GM12878 (cell line): ENCODE measurements around the gene ZBTB42. TPM values are rescaled to one million over a fixed set of nuclear protein-coding genes. Genes with fewer than 3 reads are reported as not detected.

Experiments used
- ATAC-seq: fragments of 200-7000 bp; cut with Tn5 transposase; 3 replicates; pipeline ENCODE4 v1.9.1; 2020; ENCODE audit warnings: mild to moderate bottlenecking, moderate library complexity
- BruUV-seq: library from RNA; stranded (reverse); fragments of 400-500 nt; replicated peaks from 2 replicates; lab custom pipeline; 2021; lab: Mats Ljungman, UMichigan
- CTCF ChIA-PET: fragments of 300-600 bp; sonication (Branson Sonifier 250); formaldehyde crosslinking; extraction: SDS; loops from one replicate; lab custom pipeline; 2021; ENCODE audit warnings: inconsistent platforms; lab: Yijun Ruan, JAX
- POLR2A ChIA-PET: fragments of 350-600 bp; formaldehyde crosslinking; extraction: SDS; loops from one replicate; lab custom pipeline; 2021; ENCODE audit warnings: inconsistent platforms; lab: Charles Lee
- RAD21 ChIA-PET: fragments of 300-600 bp; sonication (Branson Sonifier 250); formaldehyde crosslinking; loops from one replicate; lab custom pipeline; 2023; ENCODE audit warnings: antibody characterized with exemption; ENCODE audit not compliant: unreplicated experiment; lab: Charles Lee
- SMC1A ChIA-PET: fragments of 300-600 bp; sonication (Branson Sonifier 250); formaldehyde crosslinking; loops from one replicate; lab custom pipeline; 2023; ENCODE audit not compliant: unreplicated experiment, uncharacterized antibody; lab: Charles Lee
- DNase-seq: peaks from one replicate; pipeline ENCODE4 v3.0.0-alpha.2; 2011; ENCODE audit warnings: low read depth, low spot score
- FAIRE-seq: peaks from 3 replicates; lab custom pipeline; 2011; peaks lifted over from hg19 to GRCh38; lab: Jason Lieb, UNC
- H2AFZ ChIP-seq: 2 replicates; pipeline ENCODE4 v1.6.0; 2011; ENCODE audit warnings: low read depth, low read length, control low read depth; ENCODE audit not compliant: control insufficient read depth
- H3K27ac ChIP-seq: 2 replicates; pipeline ENCODE4 v1.5.1; 2011; ENCODE audit warnings: control low read depth; ENCODE audit not compliant: control insufficient read depth, insufficient read depth
- H3K27me3 ChIP-seq, 2 experiments: replicated peaks in 1 of 2; 2 replicates each; pipeline versions ENCODE4 v1.6.0 to v1.6.1; 2011; ENCODE audit warnings: low read length in 1 of 2; ENCODE audit not compliant: control insufficient read depth in 2 of 2, insufficient read depth in 2 of 2
- H3K36me3 ChIP-seq, 2 experiments: 2 replicates each; pipeline ENCODE4 v1.5.1; 2011; ENCODE audit warnings: low read length in 1 of 2; ENCODE audit not compliant: control insufficient read depth in 2 of 2, insufficient read depth in 2 of 2
- H3K4me1 ChIP-seq: 2 replicates; pipeline ENCODE4 v1.6.1; 2011; ENCODE audit warnings: mild to moderate bottlenecking, low read length, moderate library complexity, mixed read lengths; ENCODE audit not compliant: control insufficient read depth, insufficient read depth
- H3K4me2 ChIP-seq: 2 replicates; pipeline ENCODE4 v1.6.0; 2011; ENCODE audit warnings: control low read depth; ENCODE audit not compliant: control insufficient read depth, insufficient read depth
- H3K4me3 ChIP-seq: fragments of 200-600 bp; sonication (generic); 2 replicates; pipeline ENCODE4 v1.5.1; 2016
- H3K79me2 ChIP-seq: 2 replicates; pipeline ENCODE4 v1.6.0; 2011; ENCODE audit warnings: low read length; ENCODE audit not compliant: control insufficient read depth, insufficient read depth
- H3K9ac ChIP-seq: 2 replicates; pipeline ENCODE4 v1.8.0; 2011; ENCODE audit warnings: low read length, control low read depth, mixed read lengths; ENCODE audit not compliant: control insufficient read depth, insufficient read depth
- H3K9me3 ChIP-seq: replicated peaks from 3 replicates; pipeline ENCODE4 v1.5.1; 2011; ENCODE audit warnings: mild to moderate bottlenecking, low read length; ENCODE audit not compliant: control insufficient read depth, insufficient read depth
- H4K20me1 ChIP-seq: 2 replicates; pipeline ENCODE4 v1.6.0; 2011; ENCODE audit not compliant: control insufficient read depth, insufficient read depth
- ASH2L ChIP-seq: fragments of 300-600, 200-600 bp; sonication (generic); IDR thresholded peaks from 2 replicates; pipeline ENCODE4 v1.6.1; 2017; ENCODE audit warnings: low read depth, mild to moderate bottlenecking, borderline replicate concordance
- BCL11A ChIP-seq: IDR thresholded peaks from 2 replicates; pipeline ENCODE4 v1.6.1; 2011; ENCODE audit warnings: low read depth, low read length
- CEBPB ChIP-seq, 2 experiments: fragments of 150-350 bp in 1 of 2; IDR thresholded peaks; 2 replicates each; pipeline ENCODE4 v1.6.1; 2012 to 2014; ENCODE audit warnings: low read depth in 2 of 2, low read length in 2 of 2, borderline replicate concordance in 1 of 2, inconsistent platforms in 1 of 2
- CREB1 ChIP-seq: IDR thresholded peaks from 2 replicates; pipeline ENCODE4 v1.6.1; 2012; ENCODE audit warnings: low read depth, mild to moderate bottlenecking, inconsistent platforms
- CUX1 ChIP-seq: IDR thresholded peaks from 2 replicates; pipeline ENCODE4 v1.6.1; 2012; ENCODE audit warnings: improper control_type of control experiment, low read depth, low read length; ENCODE audit not compliant: insufficient replicate concordance
- E2F4 ChIP-seq: IDR thresholded peaks from 2 replicates; pipeline ENCODE4 v1.6.1; 2012; ENCODE audit warnings: low read depth, low read length, improper control_type of control experiment
- E4F1 ChIP-seq: fragments of 450-650 bp; IDR thresholded peaks from 2 replicates; pipeline ENCODE4 v1.6.1; 2018; ENCODE audit warnings: borderline replicate concordance, mild to moderate bottlenecking; ENCODE audit not compliant: partially characterized antibody
- FOXK2 ChIP-seq: fragments of 450-650 bp; IDR thresholded peaks from 2 replicates; pipeline ENCODE4 v1.6.1; 2017; ENCODE audit warnings: mild to moderate bottlenecking, moderate library complexity
- HDGF ChIP-seq: fragments of 450-650 bp; IDR thresholded peaks from 2 replicates; pipeline ENCODE4 v1.6.1; 2016; ENCODE audit warnings: antibody characterized with exemption
- JUND ChIP-seq: IDR thresholded peaks from 2 replicates; pipeline ENCODE4 v1.6.1; 2012; ENCODE audit warnings: low read depth, mild to moderate bottlenecking, low read length, improper control_type of control experiment, moderate library complexity
- MTA2 ChIP-seq: fragments of 450-650 bp; IDR thresholded peaks from 2 replicates; pipeline ENCODE4 v1.6.1; 2016; ENCODE audit warnings: low read depth, mild to moderate bottlenecking, moderate library complexity
- NR2F1 ChIP-seq: fragments of 450-650 bp; conservative IDR thresholded peaks from 2 replicates; pipeline ENCODE4 v1.6.1; 2017; ENCODE audit warnings: mild to moderate bottlenecking
- NRF1 ChIP-seq: conservative IDR thresholded peaks from 2 replicates; pipeline ENCODE4 v1.6.1; 2011; ENCODE audit warnings: mild to moderate bottlenecking, low read depth, low read length, improper control_type of control experiment
- SMAD5 ChIP-seq: IDR thresholded peaks from 2 replicates; pipeline ENCODE4 v1.6.1; 2016; ENCODE audit warnings: antibody characterized with exemption, low read depth
- STAT1 ChIP-seq: fragments of 450-650 bp; conservative IDR thresholded peaks from 2 replicates; pipeline ENCODE4 v1.6.1; 2014; ENCODE audit warnings: antibody characterized with exemption, mild to moderate bottlenecking
- ZZZ3 ChIP-seq: IDR thresholded peaks from 2 replicates; pipeline ENCODE4 v1.6.1; 2011; ENCODE audit warnings: low read depth; ENCODE audit not compliant: control insufficient read depth, insufficient read length
- WGBS: methylation state at CpG from one replicate; pipeline ENCODE4 v1.1.6; 2016; ENCODE audit warnings: low lambda C conversion rate; ENCODE audit not compliant: insufficient replicate concordance, insufficient coverage; ENCODE audit errors: missing lambda C conversion rate; 5-methylcytosine and 5-hydroxymethylcytosine counted together
- in situ Hi-C: fragments of 300-500 bp; cut with MboI; formaldehyde crosslinking; loops from 9 replicates; pipeline ENCODE4 v1.14.3; 2018; ENCODE audit warnings: mixed read lengths
- intact Hi-C: fragments of 100-400 bp; cut with micrococcal nuclease; formaldehyde crosslinking; loops from one replicate; pipeline ENCODE4 v1.14.2; 2022; ENCODE audit not compliant: unreplicated experiment
- polyA plus RNA-seq, 11 experiments: library from polyadenylated mRNA; depleted of rRNA in 4 of 11; unstranded in 6 of 11; stranded (reverse) in 5 of 11; fragments of >200 nt; fragmentation: Nextera tagmentation in 4 of 11; fragmentation: Illumina TruSeq in 1 of 11; extraction: Ambion mirVana in 4 of 11; extraction: Trizol in 1 of 11; gene quantifications; 1 replicate in 1 of 11; 2 replicates in 10 of 11; pipeline versions ENCODE4 v1.2.1 to v1.2.3, GENCODE V29; 2011 to 2016; ENCODE audit warnings: inconsistent platforms in 2 of 11, missing spikeins in 2 of 11, low read depth in 1 of 11
- total RNA-seq, 4 experiments: library from RNA; depleted of rRNA in 3 of 4; stranded (reverse); fragments of >200 nt in 3 of 4; fragmentation: Illumina TruSeq in 1 of 4; extraction: Trizol in 1 of 4; gene quantifications; 2 replicates each; pipeline versions ENCODE4 v1.2.1 to v1.2.3, GENCODE V29; 2013 to 2021

The ZBTB42 gene
- total and polyA plus RNA-seq, 10 of the 15 experiments (the other 5 are each of a cell fraction or from before 2014, with no cell fraction given), result 0.05 to 1.2 (median 0.37) TPM; not detected in 2

GRCh38 chr14:104822821-104823615, 22.1 kb downstream of the ZBTB42 start:
- no peaks in the 10 kb centered on the region for H4K20me1 ChIP-seq
- RAD21 ChIA-PET, result no interaction called here
- in situ Hi-C loops, result loop anchor here (5.0 kb wide), 1 partner anchor 56 kb away; no protein-coding TSS in a partner anchor
- no peak for ATAC-seq
- H3K9me3 ChIP-seq, result no peaks in the 10 kb centered on the region; the same call in 2 of the 3 replicates
- FAIRE-seq, result no peak
- CTCF ChIA-PET, result no interaction called here
- SMC1A ChIA-PET, result no interaction called here
- no peak overlapping the region for H2AFZ ChIP-seq
- H3K27ac ChIP-seq, result no peak overlapping the region
- no TSS peak for BruUV-seq
- 75% methylated on average over 22 of the region's 22 CpGs for WGBS
- no peak overlapping the region for H3K9ac ChIP-seq
- H3K4me1 ChIP-seq, result peaks cover 5% of the 10 kb centered on the region; the same call in 1 of the 2 replicates
- intact Hi-C loops, result no loop called here
- H3K4me2 ChIP-seq, result no peak overlapping the region
- DNase-seq, result no peak
- H3K36me3 ChIP-seq, result no peaks in the 10 kb centered on the region
- POLR2A ChIA-PET, result no interaction called here
- no peaks in the 10 kb centered on the region for H3K79me2 ChIP-seq
- H3K27me3 ChIP-seq, result peaks cover 0 to 3% of the 10 kb centered on the region in 2 experiments; a peak in 1 of 4 replicates
- H3K4me3 ChIP-seq, result no peak overlapping the region
- TF ChIP-seq JUND, result no peak
- TF ChIP-seq NRF1, result no peak
- TF ChIP-seq FOXK2, result no peak
- no peak for TF ChIP-seq ZZZ3
- TF ChIP-seq ASH2L, result no peak
- TF ChIP-seq CREB1, result no peak
- no peak for TF ChIP-seq SMAD5
- no peak for TF ChIP-seq NR2F1
- no peak for TF ChIP-seq MTA2
- no peak for TF ChIP-seq E2F4
- TF ChIP-seq BCL11A, result no peak
- TF ChIP-seq CUX1, result no peak
- TF ChIP-seq HDGF, result no peak
- no peak for TF ChIP-seq E4F1
- TF ChIP-seq CEBPB (IDR thresholded peaks at IDR 0.05; ENCODE audit: borderline replicate concordance in 1 of 2, low read depth in 2 of 2, low read length in 2 of 2), result no peak
- TF ChIP-seq STAT1, result no peak
